ENCODE data around the gene TMPRSS12. TPM values are rescaled to one million over a fixed set of nuclear protein-coding genes. Genes with fewer than 3 reads are reported as not detected.
A peak's percentile ranks its signal among the peaks of the same experiment; 100 is the strongest.
"Not testable (repeated sequence)": the region's sequence is repeated elsewhere in the genome, so short reads cannot be mapped to it uniquely, and the experiment has no call there.

Gene TMPRSS12, protein sequence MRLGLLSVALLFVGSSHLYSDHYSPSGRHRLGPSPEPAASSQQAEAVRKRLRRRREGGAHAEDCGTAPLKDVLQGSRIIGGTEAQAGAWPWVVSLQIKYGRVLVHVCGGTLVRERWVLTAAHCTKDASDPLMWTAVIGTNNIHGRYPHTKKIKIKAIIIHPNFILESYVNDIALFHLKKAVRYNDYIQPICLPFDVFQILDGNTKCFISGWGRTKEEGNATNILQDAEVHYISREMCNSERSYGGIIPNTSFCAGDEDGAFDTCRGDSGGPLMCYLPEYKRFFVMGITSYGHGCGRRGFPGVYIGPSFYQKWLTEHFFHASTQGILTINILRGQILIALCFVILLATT
- not detected for polyA plus RNA-seq (2013, experiment 1 of 2; ENCODE audit: insufficient read length)
- polyA plus RNA-seq (2013, experiment 2 of 2; ENCODE audit: insufficient read length), result not detected

GRCh38 chr12:50842637-50843493 is at the start of gene TMPRSS12:
Gene TMPRSS12 (plus strand): TSS chr12:50842926. CDS start chr12:50842965, 39 bp downstream.
- no peak for DNase-seq

DNA sequence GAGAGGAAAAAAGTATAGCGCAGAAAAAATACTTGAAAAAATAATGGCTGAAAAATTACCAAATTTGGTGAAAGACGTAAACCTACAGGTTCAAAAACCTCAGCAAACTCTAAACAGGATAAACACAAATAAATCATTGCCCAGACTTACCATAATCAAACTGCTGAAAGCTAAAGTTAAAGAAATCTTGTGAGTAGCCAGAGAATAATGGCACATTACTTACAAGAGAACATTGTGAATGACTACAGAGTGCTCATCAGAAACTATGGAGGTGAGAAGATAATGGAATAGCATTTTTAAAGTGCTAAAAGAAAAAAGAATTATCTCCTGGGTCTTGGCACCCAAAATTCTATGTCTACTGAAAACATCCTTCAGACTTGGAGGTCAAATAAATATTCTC is 42.8 kb upstream of the TMPRSS12 start:
- peak; percentile 8 for DNase-seq

- DNase-seq, result no peak
These were observed 39.4 kb upstream of the TMPRSS12 start for GRCh38 chr12:50803230-50803875.

- DNase-seq, result no peak
These were observed 36.5 kb upstream of the TMPRSS12 start for GRCh38 chr12:50806176-50806575.

DNA sequence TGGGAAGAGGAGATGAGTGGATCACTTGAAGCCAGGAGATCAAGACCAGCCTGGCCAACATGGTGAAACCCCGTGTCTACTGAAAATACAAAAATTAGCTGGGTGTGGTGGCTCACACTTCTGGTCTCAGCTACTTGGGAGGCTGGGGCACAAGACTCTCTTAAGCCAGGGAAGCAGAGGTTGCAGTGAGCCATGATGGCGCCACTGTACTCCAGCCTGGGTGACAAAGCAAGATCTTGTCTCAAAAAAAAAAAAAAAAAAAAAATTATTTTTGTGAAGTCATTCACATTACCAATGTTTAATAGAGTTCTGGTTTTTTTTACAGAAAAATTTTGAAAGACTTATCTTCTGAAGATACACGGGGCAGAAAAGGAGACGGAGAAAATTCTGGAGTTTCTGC is 33.6 kb upstream of the TMPRSS12 start:
- not testable (repeated sequence) for DNase-seq

- not testable (repeated sequence) for DNase-seq
These were observed 27.8 kb upstream of the TMPRSS12 start for GRCh38 chr12:50814921-50815320.

DNA sequence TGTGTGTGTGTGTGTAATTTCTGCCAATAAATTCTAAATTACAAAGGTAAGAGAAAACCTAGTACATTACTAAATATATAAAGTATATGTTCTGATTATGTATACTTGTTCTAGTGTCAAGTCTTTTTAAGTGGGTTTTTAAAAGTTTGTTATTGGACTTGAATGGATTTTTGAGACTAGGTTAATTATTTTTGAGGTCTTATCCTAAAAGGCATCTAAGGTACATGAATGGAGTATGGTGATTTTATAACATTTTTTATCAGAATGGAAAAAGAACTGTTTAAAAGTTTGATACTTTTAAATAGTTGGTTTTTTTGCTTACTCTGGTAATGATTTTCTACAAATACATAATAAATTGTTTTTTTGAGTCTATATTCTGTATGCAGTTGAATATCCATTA is 22.5 kb upstream of the TMPRSS12 start:
- no peak for DNase-seq

DNA sequence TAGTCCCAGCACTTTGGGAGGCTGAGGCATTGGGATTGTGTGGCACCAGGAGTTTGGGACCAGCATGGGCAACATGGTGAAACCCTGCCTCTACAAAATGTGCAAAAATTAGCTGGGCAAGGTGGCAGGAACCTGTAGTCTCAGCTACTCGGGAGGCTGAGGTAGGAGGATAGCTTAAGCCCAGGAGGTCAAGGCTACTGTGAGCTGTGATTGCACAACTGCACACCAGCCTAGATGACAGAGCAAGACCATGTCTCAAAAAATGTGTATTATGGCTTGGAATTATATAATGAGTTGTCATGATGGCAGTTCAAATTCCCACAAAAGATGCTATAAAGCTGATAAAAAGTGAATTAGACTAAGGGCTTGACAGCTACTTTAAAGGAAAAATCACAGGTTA is 20.6 kb upstream of the TMPRSS12 start:
- DNase-seq, result no peak

- DNase-seq, result not testable (repeated sequence)
These were observed 19.0 kb upstream of the TMPRSS12 start for GRCh38 chr12:50823724-50824123.

DNA sequence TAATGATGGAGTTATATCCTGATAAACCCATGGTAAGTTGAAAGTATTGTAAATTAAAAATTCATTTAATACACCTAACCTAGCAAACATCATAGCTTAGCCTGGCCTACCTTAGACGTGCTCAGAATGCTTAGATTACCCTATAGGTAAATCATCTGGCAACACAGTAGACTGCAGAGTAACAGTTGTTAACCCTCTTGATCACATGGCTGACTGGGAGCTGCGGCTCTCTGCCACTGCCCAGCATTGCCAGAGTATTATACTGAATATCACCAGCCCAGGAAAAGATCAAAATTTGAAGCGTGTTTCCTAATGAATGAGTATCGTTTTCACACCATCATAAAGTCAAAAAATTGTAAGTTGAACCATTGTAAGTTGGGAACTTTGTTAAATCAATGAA is 17.8 kb upstream of the TMPRSS12 start:
- DNase-seq, result no peak

DNA sequence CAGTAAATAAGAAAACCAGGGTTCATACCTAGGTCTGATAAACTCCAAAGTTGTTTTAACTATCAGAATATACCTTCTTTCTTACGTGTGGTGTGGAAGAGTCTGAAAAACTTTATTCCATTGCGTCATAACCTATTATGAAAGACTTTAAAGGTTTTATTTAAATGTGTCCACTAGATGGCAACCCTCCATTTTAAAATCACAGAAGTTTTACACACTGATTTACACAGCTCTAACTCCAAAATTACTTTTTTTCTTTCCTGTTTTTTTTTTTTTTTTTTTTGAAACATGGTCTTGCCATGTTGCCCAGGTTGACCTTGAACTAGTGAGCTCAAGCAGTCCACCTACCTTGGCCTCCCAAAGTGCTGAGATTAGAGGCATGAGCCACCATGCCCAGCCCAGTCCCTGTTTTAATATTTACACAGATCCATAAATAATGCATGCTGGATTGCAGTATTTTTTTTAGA is 17.3 kb upstream of the TMPRSS12 start:
- DNase-seq, result peak; percentile 70

DNA sequence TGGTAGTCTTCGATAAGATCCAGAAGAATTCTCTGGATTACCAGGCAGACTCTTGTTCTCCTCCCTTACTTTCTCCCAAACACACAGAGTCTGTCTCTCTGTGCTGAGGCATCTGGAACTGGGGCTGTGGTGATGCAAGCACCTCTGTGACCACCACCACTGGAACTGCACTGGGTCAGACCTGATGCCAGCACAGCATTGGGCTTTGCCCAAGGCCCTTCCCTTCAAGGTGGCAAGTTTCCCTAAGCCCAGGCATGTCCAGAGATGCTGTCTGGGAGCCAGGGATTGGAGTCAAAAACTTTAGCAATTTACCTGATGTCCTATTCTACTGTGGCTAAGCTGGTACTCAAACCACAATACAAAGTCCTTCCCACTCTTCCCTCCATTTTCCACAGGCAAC is 14.6 kb upstream of the TMPRSS12 start:
- no peak for DNase-seq

GRCh38 chr12:50828886-50829285 is 13.8 kb upstream of the TMPRSS12 start:
- no peak for DNase-seq

GRCh38 chr12:50833801-50834200 is 8.9 kb upstream of the TMPRSS12 start:
- DNase-seq, result not testable (repeated sequence)

- no peak for DNase-seq
These were observed 3.7 kb upstream of the TMPRSS12 start for GRCh38 chr12:50839042-50839441.

- DNase-seq, result no peak
These were observed 1.8 kb upstream of the TMPRSS12 start for GRCh38 chr12:50840809-50841487.

DNA sequence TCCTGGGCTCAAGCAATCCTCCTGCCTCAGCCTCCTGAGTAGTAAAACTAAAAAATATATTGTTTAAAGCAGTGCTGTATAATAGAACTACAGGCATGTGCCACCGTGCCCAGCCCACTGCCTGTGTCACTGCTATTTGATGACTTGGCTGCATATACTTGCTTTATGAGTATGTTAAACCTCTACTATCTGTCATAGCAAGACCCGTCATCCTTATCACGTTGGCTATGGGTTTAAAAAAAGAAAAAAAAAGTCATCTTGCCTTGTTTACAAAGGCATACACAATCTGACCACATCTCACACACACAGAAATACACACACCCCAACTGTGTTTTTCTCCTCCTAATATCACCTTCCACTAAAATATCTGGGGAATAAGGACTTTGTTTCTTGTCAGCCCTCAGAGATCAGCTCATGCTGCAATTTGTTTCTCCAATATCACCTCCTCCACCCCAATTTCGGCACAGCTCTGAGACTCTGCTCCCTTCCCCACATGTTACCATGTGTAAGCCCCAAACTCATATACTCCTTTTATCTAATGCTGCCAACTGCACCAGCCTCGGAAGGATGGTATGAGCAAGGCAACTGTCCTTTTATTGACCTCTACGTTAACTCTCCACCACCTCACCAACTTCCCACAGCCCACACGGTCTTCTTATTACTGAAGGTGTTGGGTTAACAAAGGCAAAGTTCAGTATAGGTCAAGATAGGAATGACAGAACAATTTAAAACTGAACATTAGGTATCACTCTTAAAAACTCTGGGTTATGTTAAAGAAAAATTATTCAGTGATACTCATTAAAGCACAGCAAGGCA is 802 bp upstream of the TMPRSS12 start:
- no peak for DNase-seq

DNA sequence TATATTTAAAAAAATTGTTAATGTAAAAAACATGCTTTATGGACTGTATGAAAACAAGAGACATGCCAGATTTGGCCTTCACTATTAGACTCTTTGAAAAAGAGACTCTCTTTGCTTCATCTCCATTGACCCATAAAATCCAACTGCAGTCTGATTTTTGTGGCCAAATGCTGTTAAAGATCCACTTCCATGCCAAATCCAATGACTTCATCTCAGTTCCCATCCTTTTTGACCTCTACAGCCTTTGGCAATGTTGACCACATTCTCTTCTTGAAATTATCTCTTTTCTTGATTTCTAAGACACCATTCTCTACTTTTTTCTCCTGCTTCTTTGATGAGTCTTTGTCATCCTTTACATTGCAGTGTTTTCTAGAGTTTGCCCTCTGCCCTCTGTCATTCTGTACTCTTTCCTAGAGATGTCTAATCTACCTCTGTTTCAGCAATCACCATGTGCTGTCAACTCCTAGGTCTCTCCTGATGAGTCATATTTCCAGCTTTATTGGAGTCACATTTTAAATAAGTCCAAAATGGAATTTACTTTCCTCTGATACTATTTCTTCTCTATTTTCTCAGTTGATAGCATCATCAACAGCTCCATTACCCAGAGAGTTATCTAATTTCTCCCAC is 2.4 kb downstream of the TMPRSS12 start:
- DNase-seq, result peak; percentile 8

GRCh38 chr12:50848963-50849362 is 6.2 kb downstream of the TMPRSS12 start:
- no peak for DNase-seq

- not testable (repeated sequence) for DNase-seq
These were observed 12.5 kb downstream of the TMPRSS12 start for GRCh38 chr12:50855218-50855617.

DNA sequence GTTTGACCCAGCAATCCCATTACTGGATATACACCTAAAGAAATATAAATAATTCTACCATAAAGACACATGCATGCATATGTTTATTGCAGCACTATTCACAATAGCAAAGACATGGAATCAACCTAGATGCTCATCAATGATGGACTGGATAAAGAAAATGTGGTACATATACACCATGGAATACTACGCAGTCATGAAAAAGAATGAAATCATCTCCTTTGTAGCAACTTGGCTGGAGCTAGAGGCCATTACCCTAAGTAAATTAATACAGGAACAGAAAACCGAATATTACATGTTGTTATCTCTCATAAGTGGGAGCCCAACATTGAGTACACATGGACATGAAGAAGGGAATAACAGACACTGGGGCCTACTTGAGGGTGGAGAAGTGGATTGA is 13.0 kb downstream of the TMPRSS12 start:
- DNase-seq, result not testable (repeated sequence)
